ENCODE measurements around the gene CBFA2T2.
A peak's percentile ranks its signal among the peaks of the same experiment; 100 is the strongest.
"Not testable (repeated sequence)": the region's sequence is repeated elsewhere in the genome, so short reads cannot be mapped to it uniquely, and the experiment has no call there.

CBFA2T2 gene

GRCh38 chr20:33629979-33630378, 140.1 kb downstream of the CBFA2T2 start:
- no peak for DNase-seq

GRCh38 chr20:33630507-33630906, 140.6 kb downstream of the CBFA2T2 start:
- DNase-seq = no peak

- not testable (repeated sequence) for DNase-seq
Measured at GRCh38 chr20:33631910-33632309, 142.0 kb downstream of the CBFA2T2 start.

- no peak for DNase-seq
Measured at GRCh38 chr20:33635341-33635740, 145.4 kb downstream of the CBFA2T2 start.

GRCh38 chr20:33636776-33637175, 146.9 kb downstream of the CBFA2T2 start:
- DNase-seq = no peak

GRCh38 chr20:33640287-33640686, 150.4 kb downstream of the CBFA2T2 start:
- DNase-seq = no peak

- no peak for DNase-seq
Measured at GRCh38 chr20:33644313-33645071, 154.6 kb downstream of the CBFA2T2 start.

- DNase-seq = no peak
Measured at GRCh38 chr20:33645072-33645358, 155.1 kb downstream of the CBFA2T2 start.

GRCh38 chr20:33645396-33645795, 155.5 kb downstream of the CBFA2T2 start:
- no peak for DNase-seq

GRCh38 chr20:33646191-33646590, 156.3 kb downstream of the CBFA2T2 start:
- no peak for DNase-seq

GRCh38 chr20:33646959-33647602, 157.2 kb downstream of the CBFA2T2 start:
- DNase-seq = not testable (repeated sequence)

- DNase-seq = no peak
Measured at GRCh38 chr20:33647603-33648395, 157.9 kb downstream of the CBFA2T2 start.

GRCh38 chr20:33648396-33649004, 158.6 kb downstream of the CBFA2T2 start:
- no peak for DNase-seq

- peak; percentile 19 for DNase-seq
Measured at GRCh38 chr20:33649201-33649681, 159.3 kb downstream of the CBFA2T2 start.

GRCh38 chr20:33650111-33650752, 160.3 kb downstream of the CBFA2T2 start:
- no peak for DNase-seq

GRCh38 chr20:33650753-33651561, 161.1 kb downstream of the CBFA2T2 start:
- no peak for DNase-seq

- no peak for DNase-seq
Measured at GRCh38 chr20:33651562-33652048, 161.7 kb downstream of the CBFA2T2 start.

GRCh38 chr20:33653218-33653899, 163.5 kb downstream of the CBFA2T2 start:
- DNase-seq = peak; percentile 57

GRCh38 chr20:33653900-33654596, 164.2 kb downstream of the CBFA2T2 start:
- no peak for DNase-seq

- DNase-seq = no peak
Measured at GRCh38 chr20:33654680-33655161, 164.8 kb downstream of the CBFA2T2 start.
